CD14-positive monocyte (primary cell): ENCODE measurements around the gene NUAK1. TPM values are rescaled to one million over a fixed set of nuclear protein-coding genes. Genes with fewer than 3 reads are reported as not detected.

Experiments
- DNase-seq, 3 donors: peaks; one replicate each; pipeline ENCODE4 v3.0.0-alpha.2; 2011 to 2022
- H2AFZ ChIP-seq: 2 replicates; pipeline ENCODE4 v1.6.0; 2012; ENCODE audit warnings: mild to moderate bottlenecking, low read depth, low read length, inconsistent platforms; ENCODE audit not compliant: insufficient read depth, poor library complexity, severe bottlenecking
- H3K27ac ChIP-seq, 2 donors: 1 replicate in 1 of 2; 2 replicates in 1 of 2; pipeline ENCODE4 v1.5.1; 2012 to 2013; ENCODE audit warnings: low read length in 2 of 2, control low read depth in 1 of 2, inconsistent platforms in 1 of 2, low read depth in 1 of 2, mild to moderate bottlenecking in 1 of 2
- H3K27me3 ChIP-seq, 2 donors: one replicate each; pipeline versions ENCODE4 v1.6.0 to v1.6.1; 2011 to 2013; ENCODE audit warnings: low read length in 2 of 2; ENCODE audit not compliant: control insufficient read depth in 2 of 2, insufficient read depth in 2 of 2
- H3K36me3 ChIP-seq, 2 donors: replicated peaks in 1 of 2; 1 replicate in 1 of 2; 2 replicates in 1 of 2; pipeline versions ENCODE4 v1.5.1 to v1.6.1; 2012 to 2013; ENCODE audit warnings: low read length in 2 of 2, control low read depth in 1 of 2, inconsistent platforms in 1 of 2, mild to moderate bottlenecking in 1 of 2; ENCODE audit not compliant: insufficient read depth in 2 of 2, control insufficient read depth in 1 of 2
- H3K4me1 ChIP-seq, 2 donors: 1 replicate in 1 of 2; 2 replicates in 1 of 2; pipeline versions ENCODE4 v1.5.1 to v1.6.1; 2012 to 2013; ENCODE audit warnings: low read length in 2 of 2, control low read depth in 1 of 2, inconsistent platforms in 1 of 2, mild to moderate bottlenecking in 1 of 2, moderate library complexity in 1 of 2; ENCODE audit not compliant: insufficient read depth in 2 of 2, control insufficient read depth in 1 of 2
- H3K4me2 ChIP-seq: replicated peaks from 2 replicates; pipeline ENCODE3; 2012; ENCODE audit warnings: low read length, moderate library complexity, mild to moderate bottlenecking; ENCODE audit not compliant: poor library complexity, severe bottlenecking; ENCODE audit errors: extremely low read depth
- H3K4me3 ChIP-seq, 3 experiments: fragments of 200-600 bp in 1 of 3; sonication (generic) in 1 of 3; replicated peaks in 1 of 3; 1 replicate in 2 of 3; 2 replicates in 1 of 3; pipeline ENCODE4 v1.5.1; 2011 to 2013; ENCODE audit warnings: low read length in 3 of 3, mild to moderate bottlenecking in 3 of 3, control low read depth in 2 of 3, low read depth in 2 of 3, inconsistent platforms in 1 of 3, moderate library complexity in 1 of 3
- H3K79me2 ChIP-seq: 2 replicates; pipeline ENCODE4 v1.6.0; 2012; ENCODE audit warnings: mild to moderate bottlenecking, control low read depth, inconsistent platforms, low read length, moderate library complexity; ENCODE audit not compliant: insufficient read depth
- H3K9ac ChIP-seq: 2 replicates; pipeline ENCODE4 v1.6.0; 2017; ENCODE audit warnings: low read length, mild to moderate bottlenecking; ENCODE audit not compliant: insufficient read depth, poor library complexity, severe bottlenecking
- H3K9me3 ChIP-seq, 2 donors: replicated peaks in 1 of 2; 1 replicate in 1 of 2; 2 replicates in 1 of 2; pipeline versions ENCODE4 v1.5.1 to v1.6.1; 2012 to 2013; ENCODE audit warnings: low read length in 2 of 2, control low read depth in 1 of 2; ENCODE audit not compliant: control insufficient read depth in 1 of 2, insufficient read depth in 1 of 2
- H4K20me1 ChIP-seq: 2 replicates; pipeline ENCODE4 v1.6.0; 2012; ENCODE audit warnings: mild to moderate bottlenecking, low read length, control low read depth, moderate library complexity; ENCODE audit not compliant: insufficient read depth
- H3K27ac Mint-ChIP-seq, 7 donors: one replicate each; pipeline ENCODE4 v1.8.0; 2020; ENCODE audit warnings: mild to moderate bottlenecking in 7 of 7, mixed read lengths in 7 of 7, moderate library complexity in 6 of 7, inconsistent platforms in 2 of 7
- H3K27me3 Mint-ChIP-seq, 3 donors: one replicate each; pipeline ENCODE4 v1.8.0; 2021 to 2022; ENCODE audit warnings: low read depth in 3 of 3, mild to moderate bottlenecking in 3 of 3, mixed read lengths in 3 of 3, moderate library complexity in 3 of 3, inconsistent platforms in 1 of 3
- H3K36me3 Mint-ChIP-seq, 2 donors: one replicate each; pipeline ENCODE4 v1.8.0; 2020; ENCODE audit warnings: mixed read lengths in 2 of 2, inconsistent platforms in 1 of 2, mild to moderate bottlenecking in 1 of 2
- H3K4me1 Mint-ChIP-seq: one replicate; pipeline ENCODE4 v1.8.0; 2020; ENCODE audit warnings: mild to moderate bottlenecking, mixed read lengths
- H3K4me3 Mint-ChIP-seq, 2 donors: one replicate each; pipeline ENCODE4 v1.8.0; 2020; ENCODE audit warnings: mild to moderate bottlenecking in 2 of 2, mixed read lengths in 2 of 2, moderate library complexity in 1 of 2
- H3K9me3 Mint-ChIP-seq, 7 donors: one replicate each; pipeline ENCODE4 v1.8.0; 2020 to 2022; ENCODE audit warnings: mixed read lengths in 7 of 7, mild to moderate bottlenecking in 6 of 7, moderate library complexity in 6 of 7, inconsistent platforms in 2 of 7
- CTCF ChIP-seq: fragments of 200-600 bp; IDR thresholded peaks from one replicate; pipeline ENCODE4 v1.8.0; 2022; ENCODE audit warnings: antibody characterized with exemption, mild to moderate bottlenecking
- WGBS: methylation state at CpG from one replicate; pipeline ENCODE4 v1.1.5; 2013; ENCODE audit warnings: missing lambda C conversion rate; ENCODE audit not compliant: insufficient coverage; 5-methylcytosine and 5-hydroxymethylcytosine counted together
- intact Hi-C, 2 donors: fragments of 100-400 bp; cut with micrococcal nuclease; formaldehyde crosslinking; loops; one replicate each; pipeline versions ENCODE4 v1.15.0 to v1.15.1; 2023
- polyA plus RNA-seq, 3 donors: library from polyadenylated mRNA; depleted of rRNA in 1 of 3; unstranded in 2 of 3; stranded (reverse) in 1 of 3; fragments of 300-500 nt in 2 of 3; fragments of >200 nt in 1 of 3; fragmentation: Illumina TruSeq in 2 of 3; gene quantifications; 1 replicate in 2 of 3; 2 replicates in 1 of 3; pipeline ENCODE4 v1.2.3, GENCODE V29; 2012 to 2021

NUAK1 gene
- polyA plus RNA-seq, 3 donors, result not detected

- H3K79me2 ChIP-seq, result no peaks in the 10 kb centered on the region
- H3K4me3 ChIP-seq, result no peak overlapping the region
- H3K27me3 ChIP-seq, result peaks cover 0 to 2% of the 10 kb centered on the region in 2 donors
- H3K9me3 ChIP-seq, result no peaks in the 10 kb centered on the region
- intact Hi-C loops, result no loop called here
- no peak overlapping the region for H3K4me2 ChIP-seq
- Mint-ChIP-seq H3K36me3 (no peaks in the 10 kb centered on the region), H3K4me1 (no peaks in the 10 kb centered on the region), H3K9me3 (peaks cover 0 to 3% (median 0%) of the 10 kb centered on the region in 7 donors), H3K27ac (no peak overlapping the region), H3K27me3 (peaks cover 5 to 9% (median 7%) of the 10 kb centered on the region in 3 donors), H3K4me3 (no peak overlapping the region)
- H3K9ac ChIP-seq, result no peak overlapping the region
- TF ChIP-seq CTCF, result no peak
- H3K27ac ChIP-seq, result no peak overlapping the region
- 33% methylated on average over 2 of the region's 11 CpGs for WGBS
- H3K36me3 ChIP-seq, result no peaks in the 10 kb centered on the region
- H4K20me1 ChIP-seq, result no peaks in the 10 kb centered on the region
- no peak overlapping the region for H2AFZ ChIP-seq
- DNase-seq, result no peak
- H3K4me1 ChIP-seq, result no peaks in the 10 kb centered on the region
Observed at GRCh38 chr12:106074706-106075392, 63.9 kb downstream of the NUAK1 start.

- intact Hi-C loops, result no loop called here
- Histone ChIP-seq H3K9me3 (no peaks in the 10 kb centered on the region), H2AFZ (no peak overlapping the region), H3K4me3 (no peak overlapping the region), H3K27ac (no peak overlapping the region), H3K4me2 (no peak overlapping the region), H3K4me1 (no peaks in the 10 kb centered on the region), H3K79me2 (no peaks in the 10 kb centered on the region), H4K20me1 (no peaks in the 10 kb centered on the region), H3K9ac (no peak overlapping the region), H3K36me3 (no peaks in the 10 kb centered on the region), H3K27me3 (peaks cover 0 to 2% of the 10 kb centered on the region in 2 donors)
- Mint-ChIP-seq H3K4me1 (no peaks in the 10 kb centered on the region), H3K27me3 (peaks cover 5 to 9% (median 7%) of the 10 kb centered on the region in 3 donors), H3K36me3 (no peaks in the 10 kb centered on the region), H3K4me3 (no peak overlapping the region), H3K9me3 (peaks cover 0 to 4% (median 0%) of the 10 kb centered on the region in 7 donors), H3K27ac (no peak overlapping the region)
- DNase-seq, result no peak
- WGBS, result 60% methylated on average over 1 of the region's 1 CpG
- no peak for TF ChIP-seq CTCF
Observed at GRCh38 chr12:106074361-106074705, 64.4 kb downstream of the NUAK1 start.
